ENCODE measurements around the gene PDP2.

PDP2 gene

GRCh38 chr16:66918355-66918754, 38.0 kb downstream of the PDP2 start:
- in situ Hi-C loops (cut with HindIII; ENCODE audit: low sequenced_read_pairs) = no loop called here

DNA sequence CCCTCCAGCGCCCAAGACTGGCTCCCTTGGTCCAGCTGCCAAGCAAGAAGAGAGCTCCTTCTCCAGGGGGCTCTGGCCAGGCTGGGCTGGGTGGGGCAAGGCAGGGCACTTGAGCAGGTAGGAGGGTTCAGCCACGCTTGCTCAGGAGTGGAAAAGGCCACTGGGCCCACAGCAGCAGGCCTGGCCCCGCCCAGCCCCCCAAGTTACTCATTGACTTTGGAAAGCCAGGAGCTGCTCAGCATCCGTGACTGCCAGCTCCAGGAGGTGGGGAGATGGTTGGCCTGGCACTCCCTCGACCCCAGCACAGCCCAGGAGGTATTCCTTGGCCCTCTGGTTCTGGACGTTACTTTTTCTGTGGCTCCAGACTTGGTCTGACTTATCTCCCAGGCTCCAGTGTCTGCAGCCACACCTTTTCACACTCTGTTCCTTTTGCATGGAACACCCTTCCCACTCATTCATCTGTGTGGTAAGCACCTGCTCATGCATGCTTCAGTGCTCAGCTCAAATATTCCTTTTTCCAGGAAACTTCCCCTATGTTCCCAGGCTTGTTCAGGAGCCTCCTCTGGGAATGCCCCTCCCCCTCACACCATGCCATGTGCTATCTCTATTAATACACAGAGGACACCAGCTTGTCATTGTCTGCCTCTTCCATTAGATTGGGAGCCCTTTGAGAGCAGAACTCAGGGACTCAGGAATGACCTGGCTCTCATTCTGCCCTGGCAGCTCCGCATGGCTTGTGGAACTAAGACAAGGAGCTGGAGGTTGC, 38.7 kb downstream of the PDP2 start, which contains the start of gene CDH16:
CDH16 (minus strand) TSS at position 83 of the 766 bp plus-strand sequence. CDS start 820 bp downstream, outside the sequence.
- in situ Hi-C loops (cut with HindIII; ENCODE audit: low sequenced_read_pairs) = no loop called here

GRCh38 chr16:66919569-66920298, 39.4 kb downstream of the PDP2 start:
- in situ Hi-C loops (cut with HindIII; ENCODE audit: low sequenced_read_pairs) = no loop called here

DNA sequence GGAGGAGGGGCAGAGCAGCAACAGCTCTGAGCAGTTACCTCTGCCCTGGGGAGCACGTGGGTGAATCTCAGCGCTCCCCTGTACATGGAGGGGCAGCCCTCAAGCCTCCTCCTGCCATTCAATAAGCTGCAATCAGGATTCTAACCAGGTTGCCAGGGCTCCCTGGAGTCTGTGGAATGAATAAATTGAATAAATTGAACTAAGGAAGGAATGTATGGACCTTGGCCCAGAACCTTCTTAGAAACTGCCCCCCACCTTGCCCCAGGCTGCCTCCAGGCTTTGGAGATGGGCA, 39.9 kb downstream of the PDP2 start:
- in situ Hi-C loops (cut with HindIII; ENCODE audit: low sequenced_read_pairs) = no loop called here

- in situ Hi-C loops (cut with HindIII; ENCODE audit: low sequenced_read_pairs) = no loop called here
Observed at GRCh38 chr16:66920924-66921680, 40.8 kb downstream of the PDP2 start.

GRCh38 chr16:66921729-66922450, 41.6 kb downstream of the PDP2 start:
- in situ Hi-C loops (cut with HindIII; ENCODE audit: low sequenced_read_pairs) = no loop called here

DNA sequence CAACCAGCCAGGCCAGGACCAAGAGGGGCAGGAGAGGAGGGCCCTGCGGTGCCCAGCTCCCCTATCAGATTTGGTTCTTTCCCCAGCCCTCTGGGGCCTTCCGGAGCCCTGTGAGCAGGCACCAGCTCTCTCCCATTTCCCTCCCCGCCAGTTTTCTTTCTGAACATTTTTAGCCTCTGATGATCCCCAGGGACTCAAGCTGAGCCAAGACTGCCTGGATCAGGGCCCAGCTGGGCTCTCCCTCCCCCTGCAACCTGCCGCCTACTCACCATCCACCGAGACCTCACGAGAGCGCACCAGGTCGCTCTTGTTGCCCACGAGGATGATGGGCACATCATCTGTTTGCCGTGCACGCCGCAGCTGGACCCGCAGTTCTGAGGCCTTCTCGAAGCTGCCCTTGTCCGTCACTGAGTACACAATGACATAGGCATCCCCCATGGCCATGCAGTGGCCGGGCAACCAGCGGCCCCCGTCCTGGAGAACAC, 43.0 kb downstream of the PDP2 start:
- in situ Hi-C loops (cut with HindIII; ENCODE audit: low sequenced_read_pairs) = no loop called here

DNA sequence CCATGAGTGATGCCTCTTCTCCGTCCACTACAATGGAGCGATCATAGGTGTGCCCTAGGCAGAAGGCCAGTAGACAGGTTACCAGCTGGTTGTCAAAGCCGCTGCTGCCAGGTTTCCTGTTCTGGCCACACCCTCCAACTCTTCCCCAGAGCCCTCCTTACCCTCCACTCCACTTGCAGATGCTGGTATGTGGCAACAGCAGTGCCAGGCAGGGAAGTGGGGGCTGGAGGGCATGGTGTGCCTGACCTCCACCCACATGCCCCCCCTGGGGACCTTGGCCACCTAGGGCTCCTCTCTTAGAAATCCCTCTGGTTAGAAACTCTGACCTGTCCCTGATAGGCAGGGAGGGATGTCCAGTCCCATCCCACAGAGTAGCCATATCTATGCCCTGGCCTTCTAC, 43.6 kb downstream of the PDP2 start:
- in situ Hi-C loops (cut with HindIII; ENCODE audit: low sequenced_read_pairs) = no loop called here

DNA sequence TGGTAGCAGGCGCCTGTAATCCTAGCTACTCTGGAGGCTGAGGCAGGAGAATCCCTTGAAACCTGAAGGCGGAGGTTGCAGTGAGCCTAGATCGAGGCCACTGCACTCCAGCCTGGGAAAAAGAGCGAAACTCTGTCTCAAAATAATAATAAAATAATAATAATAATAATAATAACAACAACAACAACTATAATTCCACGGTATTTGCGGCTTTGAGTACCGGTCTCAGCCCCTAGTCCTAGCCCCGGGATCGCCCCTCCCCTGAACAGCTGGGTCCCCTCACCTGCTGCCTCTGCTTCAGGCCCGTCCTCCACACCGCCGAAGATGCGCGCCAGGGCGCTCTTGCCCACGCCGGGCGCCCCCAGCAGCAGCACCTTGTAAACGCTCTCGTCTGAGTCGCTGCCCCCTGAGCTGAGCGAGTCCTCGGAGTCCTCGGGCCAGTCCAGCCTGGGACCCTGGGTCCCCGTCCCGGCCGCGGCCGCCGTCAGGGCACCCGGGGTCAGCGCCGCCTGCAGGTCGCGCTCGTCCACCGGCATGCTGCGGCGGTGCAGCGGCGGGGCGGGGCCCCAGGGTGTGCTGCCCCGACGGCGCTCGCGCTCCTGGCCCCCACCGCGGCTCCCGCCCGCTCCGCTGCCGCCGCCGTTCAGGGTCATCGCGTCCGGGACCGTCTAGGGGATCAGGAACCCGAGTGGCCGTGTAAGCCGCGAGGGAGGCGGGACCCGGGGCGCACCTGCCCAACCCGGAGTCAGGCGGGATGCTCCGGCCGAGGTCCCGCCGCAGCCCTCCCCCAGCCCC, 44.4 kb downstream of the PDP2 start:
- in situ Hi-C loops (cut with HindIII; ENCODE audit: low sequenced_read_pairs) = no loop called here

GRCh38 chr16:66925322-66925840, 45.1 kb downstream of the PDP2 start, which contains the start of gene RRAD:
TSS of gene RRAD (minus strand) at chr16:66925535. CDS start at chr16:66925179, 356 bp downstream.
- in situ Hi-C loops (cut with HindIII; ENCODE audit: low sequenced_read_pairs) = no loop called here

- in situ Hi-C loops (cut with HindIII; ENCODE audit: low sequenced_read_pairs) = no loop called here
Observed at GRCh38 chr16:66926171-66926947, 46.0 kb downstream of the PDP2 start.

GRCh38 chr16:66926961-66927436, 46.7 kb downstream of the PDP2 start:
- in situ Hi-C loops (cut with HindIII; ENCODE audit: low sequenced_read_pairs) = no loop called here

DNA sequence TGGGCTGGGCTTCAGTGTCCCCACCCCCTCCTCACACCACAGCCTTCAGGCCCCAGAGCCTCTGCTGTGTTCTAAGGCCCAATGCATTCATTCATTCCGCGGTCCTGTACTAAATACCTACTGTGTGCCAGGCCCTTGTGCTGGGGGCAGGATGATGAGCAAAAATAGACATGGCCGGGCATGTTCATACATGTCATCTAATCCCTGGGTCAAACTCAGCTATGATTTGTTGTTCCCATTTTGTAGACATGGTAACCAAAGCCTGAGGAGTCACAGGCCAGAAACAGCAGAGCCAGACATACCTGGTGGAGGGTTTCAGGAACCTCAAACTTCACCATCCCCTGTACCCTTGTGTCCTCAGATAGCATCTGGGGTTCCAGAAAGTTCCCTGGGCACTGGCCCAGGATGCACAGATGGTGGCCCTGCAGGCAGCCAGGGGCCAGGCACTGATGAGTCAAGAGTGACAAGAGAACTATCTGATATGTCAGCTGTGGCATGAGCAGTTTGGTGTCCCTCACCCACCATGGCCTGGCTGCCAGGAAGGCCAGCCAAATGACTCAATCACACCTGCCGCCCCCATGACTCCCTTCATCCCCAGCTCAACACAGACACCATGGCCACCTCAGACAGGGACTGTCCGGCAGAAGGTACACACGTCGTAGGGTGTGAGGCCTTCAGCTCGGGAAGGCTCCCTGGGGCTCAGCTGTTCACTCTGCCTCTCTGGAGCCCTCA, 47.8 kb downstream of the PDP2 start:
- in situ Hi-C loops (cut with HindIII; ENCODE audit: low sequenced_read_pairs) = no loop called here

DNA sequence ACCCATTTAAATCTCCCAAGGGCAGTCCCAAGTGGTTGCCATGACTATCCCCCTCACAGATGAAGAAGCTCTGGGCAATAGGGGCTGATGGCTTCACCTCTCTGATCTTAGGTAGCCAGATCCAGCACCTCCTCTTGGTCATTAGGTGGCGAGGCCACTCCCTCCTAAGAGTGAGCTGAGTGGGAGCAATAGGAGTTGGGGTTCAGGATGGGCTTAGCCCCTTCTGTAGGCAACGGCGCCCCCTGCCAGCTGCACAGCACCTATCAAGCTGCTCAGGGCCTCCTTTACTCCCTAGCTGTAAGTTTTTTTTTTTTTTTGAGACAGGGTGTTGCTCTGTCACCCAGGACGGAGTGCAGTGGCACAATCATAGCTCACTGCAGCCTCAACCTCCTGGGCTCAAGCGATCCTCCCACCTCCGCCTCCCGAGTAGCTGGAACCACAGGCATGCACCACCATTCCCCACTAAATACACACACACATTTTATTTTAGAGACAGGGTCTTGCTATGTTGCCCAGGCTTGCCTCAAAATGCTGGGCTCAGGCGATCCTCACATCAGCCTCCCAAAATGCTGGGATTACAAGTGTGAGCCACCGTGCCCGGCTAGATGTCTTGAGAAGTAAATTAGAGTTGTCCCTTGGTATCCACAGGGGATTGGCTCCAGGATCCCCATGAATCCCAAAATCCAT, 48.5 kb downstream of the PDP2 start:
- in situ Hi-C loops (cut with HindIII; ENCODE audit: low sequenced_read_pairs) = no loop called here

- in situ Hi-C loops (cut with HindIII; ENCODE audit: low sequenced_read_pairs) = loop anchor here (10.0 kb wide), 1 partner anchor 455 kb away; no protein-coding TSS in a partner anchor
Observed at GRCh38 chr16:66930189-66930588, 49.9 kb downstream of the PDP2 start.

GRCh38 chr16:66931665-66932064, 51.4 kb downstream of the PDP2 start:
- in situ Hi-C loops (cut with HindIII; ENCODE audit: low sequenced_read_pairs) = loop anchor here (10.0 kb wide), 1 partner anchor 453 kb away; no protein-coding TSS in a partner anchor

DNA sequence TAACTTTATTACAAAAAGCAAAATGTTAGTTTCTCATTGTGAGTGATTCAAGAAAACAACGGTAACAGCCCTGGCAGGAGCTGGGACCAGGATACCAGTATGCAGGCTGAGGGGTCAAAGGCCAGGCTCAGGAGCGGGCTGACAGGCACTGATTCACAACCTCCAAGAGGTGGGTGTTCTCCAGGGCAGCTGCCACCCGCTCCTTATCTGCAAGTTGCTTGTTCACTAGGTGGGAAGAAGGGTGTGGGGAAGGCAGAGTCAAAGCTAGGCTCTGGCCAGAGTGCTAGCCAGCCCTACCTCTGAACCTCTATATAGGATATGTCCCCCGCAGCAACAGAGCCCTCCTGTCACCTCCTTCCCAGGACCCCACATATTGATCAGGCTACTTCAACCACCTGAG, 51.8 kb downstream of the PDP2 start:
- in situ Hi-C loops (cut with HindIII; ENCODE audit: low sequenced_read_pairs) = loop anchor here (10.0 kb wide), 1 partner anchor 453 kb away; no protein-coding TSS in a partner anchor

Measured in endothelial cell of hepatic sinusoid (primary cell).